HepG2 (cell line): Measurements from ENCODE around the gene AK9. TPM values are rescaled to one million over a fixed set of nuclear protein-coding genes. Genes with fewer than 3 reads are reported as not detected.

ENCODE experiments used
- CSRNP1 ChIP-seq: sonication (generic); formaldehyde crosslinking; IDR thresholded peaks from 2 replicates; pipeline ENCODE4 v1.8.1; 2023; ENCODE audit warnings: mild to moderate bottlenecking, missing genetic modification reagents
- DNMT1 ChIP-seq: sonication (generic); formaldehyde crosslinking; IDR thresholded peaks from 2 replicates; pipeline ENCODE4 v1.5.1; 2020; ENCODE audit warnings: mild to moderate bottlenecking, missing genetic modification reagents
- HNRNPLL ChIP-seq: fragments of 200-400 bp; formaldehyde crosslinking; IDR thresholded peaks from 2 replicates; pipeline ENCODE4 v1.6.1; 2017; ENCODE audit warnings: mild to moderate bottlenecking, low read depth, low read length; ENCODE audit not compliant: poor library complexity, severe bottlenecking
- JUNB ChIP-seq: sonication (generic); formaldehyde crosslinking; IDR thresholded peaks from 2 replicates; pipeline ENCODE4 v1.8.0; 2022; ENCODE audit warnings: missing genetic modification reagents, mild to moderate bottlenecking, borderline replicate concordance
- NFE2L1 ChIP-seq: sonication (generic); formaldehyde crosslinking; IDR thresholded peaks from 2 replicates; pipeline ENCODE4 v1.4.0; 2020; ENCODE audit warnings: missing genetic modification reagents, mild to moderate bottlenecking, borderline replicate concordance
- NFYB ChIP-seq: sonication (generic); formaldehyde crosslinking; IDR thresholded peaks from 2 replicates; pipeline ENCODE4 v1.4.0; 2020; ENCODE audit warnings: missing genetic modification reagents
- PRPF4 ChIP-seq: fragments of 200-400 bp; formaldehyde crosslinking; IDR thresholded peaks from 2 replicates; pipeline ENCODE4 v1.6.1; 2016; ENCODE audit warnings: low read length, low read depth; ENCODE audit not compliant: poor library complexity, severe bottlenecking
- UBTF ChIP-seq: sonication (generic); formaldehyde crosslinking; IDR thresholded peaks from 2 replicates; pipeline ENCODE4 v1.4.0; 2020; ENCODE audit warnings: mild to moderate bottlenecking, missing genetic modification reagents
- ZNF644 ChIP-seq: IDR thresholded peaks from 2 replicates; pipeline ENCODE4 v1.6.1; 2016; ENCODE audit warnings: low read depth
- ZNF709 ChIP-seq: sonication (generic); formaldehyde crosslinking; IDR thresholded peaks from 2 replicates; pipeline ENCODE4 v1.5.0; 2020; ENCODE audit warnings: mild to moderate bottlenecking, missing genetic modification reagents
- polyA plus RNA-seq, 8 experiments: library from polyadenylated mRNA; depleted of rRNA in 3 of 8; stranded (reverse) in 7 of 8; unstranded in 1 of 8; fragments of >200 nt; fragmentation: Illumina TruSeq in 4 of 8; extraction: Trizol in 4 of 8; gene quantifications; 2 replicates each; pipeline versions ENCODE4 v1.2.1 to v1.2.3, GENCODE V29; 2011 to 2016; ENCODE audit warnings: low read depth in 4 of 8, missing spikeins in 1 of 8, mixed read lengths in 1 of 8; ENCODE audit not compliant: insufficient read depth in 1 of 8
- total RNA-seq, 5 experiments: library from RNA; depleted of rRNA; stranded (reverse); fragments of >200 nt; fragmentation: Illumina TruSeq; extraction: Trizol; gene quantifications; 2 replicates each; pipeline ENCODE4 v1.2.3, GENCODE V29; 2016; ENCODE audit warnings: low read depth in 1 of 5
- TF ChIP-seq, protein P1 (sequence below), 2 experiments: IDR thresholded peaks; 2 replicates each; pipeline ENCODE4 v1.6.1; 2011 to 2012; ENCODE audit warnings: low read length in 2 of 2, borderline replicate concordance in 1 of 2, low read depth in 1 of 2, mild to moderate bottlenecking in 1 of 2, moderate library complexity in 1 of 2

The AK9 gene
- total and polyA plus RNA-seq, 2 of the 13 experiments (the other 11 are each of a cell fraction or from before 2014, with no cell fraction given), result 3.2 to 4.8 TPM

DNA sequence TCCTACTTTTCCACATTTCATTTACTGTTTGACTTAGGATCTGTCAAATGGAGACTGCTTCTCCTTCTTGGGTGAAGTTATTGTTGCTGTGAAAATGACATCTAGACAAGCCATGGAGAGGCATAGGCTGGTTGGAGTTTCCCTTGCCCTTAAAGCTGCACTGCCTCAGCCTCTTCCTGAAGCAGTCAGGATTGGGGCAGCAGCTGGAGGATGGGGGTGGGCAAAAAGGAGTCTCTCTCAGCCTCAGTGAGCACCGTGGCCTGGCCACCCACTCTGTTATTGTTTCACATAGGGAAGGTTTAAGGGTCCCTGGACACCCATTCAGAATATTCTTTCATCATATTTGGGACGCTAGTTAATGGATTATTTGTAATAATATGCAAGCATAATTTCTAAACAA, 200.3 kb downstream of the AK9 start (continued):
- TF ChIP-seq CSRNP1, result no peak
- no peak for TF ChIP-seq PRPF4
- TF ChIP-seq ZNF644 (CRISPR knock-in tag), result no peak
- no peak for TF ChIP-seq JUNB
- no peak for TF ChIP-seq HNRNPLL
- no peak for TF ChIP-seq UBTF (CRISPR knock-in tag)
- no peak for TF ChIP-seq NFYB
- TF ChIP-seq, protein P1, sequence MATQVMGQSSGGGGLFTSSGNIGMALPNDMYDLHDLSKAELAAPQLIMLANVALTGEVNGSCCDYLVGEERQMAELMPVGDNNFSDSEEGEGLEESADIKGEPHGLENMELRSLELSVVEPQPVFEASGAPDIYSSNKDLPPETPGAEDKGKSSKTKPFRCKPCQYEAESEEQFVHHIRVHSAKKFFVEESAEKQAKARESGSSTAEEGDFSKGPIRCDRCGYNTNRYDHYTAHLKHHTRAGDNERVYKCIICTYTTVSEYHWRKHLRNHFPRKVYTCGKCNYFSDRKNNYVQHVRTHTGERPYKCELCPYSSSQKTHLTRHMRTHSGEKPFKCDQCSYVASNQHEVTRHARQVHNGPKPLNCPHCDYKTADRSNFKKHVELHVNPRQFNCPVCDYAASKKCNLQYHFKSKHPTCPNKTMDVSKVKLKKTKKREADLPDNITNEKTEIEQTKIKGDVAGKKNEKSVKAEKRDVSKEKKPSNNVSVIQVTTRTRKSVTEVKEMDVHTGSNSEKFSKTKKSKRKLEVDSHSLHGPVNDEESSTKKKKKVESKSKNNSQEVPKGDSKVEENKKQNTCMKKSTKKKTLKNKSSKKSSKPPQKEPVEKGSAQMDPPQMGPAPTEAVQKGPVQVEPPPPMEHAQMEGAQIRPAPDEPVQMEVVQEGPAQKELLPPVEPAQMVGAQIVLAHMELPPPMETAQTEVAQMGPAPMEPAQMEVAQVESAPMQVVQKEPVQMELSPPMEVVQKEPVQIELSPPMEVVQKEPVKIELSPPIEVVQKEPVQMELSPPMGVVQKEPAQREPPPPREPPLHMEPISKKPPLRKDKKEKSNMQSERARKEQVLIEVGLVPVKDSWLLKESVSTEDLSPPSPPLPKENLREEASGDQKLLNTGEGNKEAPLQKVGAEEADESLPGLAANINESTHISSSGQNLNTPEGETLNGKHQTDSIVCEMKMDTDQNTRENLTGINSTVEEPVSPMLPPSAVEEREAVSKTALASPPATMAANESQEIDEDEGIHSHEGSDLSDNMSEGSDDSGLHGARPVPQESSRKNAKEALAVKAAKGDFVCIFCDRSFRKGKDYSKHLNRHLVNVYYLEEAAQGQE (IDR thresholded peaks at IDR 0.05; ENCODE audit: borderline replicate concordance in 1 of 2, low read depth in 1 of 2, low read length in 2 of 2), result no peak
- TF ChIP-seq DNMT1 (CRISPR knock-in tag), result no peak
- no peak for TF ChIP-seq ZNF709 (CRISPR knock-in tag)
- no peak for TF ChIP-seq NFE2L1 (CRISPR knock-in tag)
